Transverse colon (tissue), 3 donors: Measurements from ENCODE around the gene TRAPPC10.
"Not testable (repeated sequence)": the region's sequence is repeated elsewhere in the genome, so short reads cannot be mapped to it uniquely, and the experiment has no call there.

Experiments
- POLR2A ChIP-seq: fragments of 450-650 bp; IDR thresholded peaks from one replicate; pipeline ENCODE4 v1.6.1; 2016; ENCODE audit warnings: antibody characterized with exemption, mild to moderate bottlenecking, moderate library complexity
- TF ChIP-seq, protein P1 (sequence below), 5 experiments: fragments of 200-600 bp in 3 of 5; fragments of 450-650 bp in 2 of 5; sonication (generic) in 3 of 5; IDR thresholded peaks; 1 replicate in 2 of 5; 2 replicates in 3 of 5; pipeline ENCODE4 v1.5.1; 2016 to 2017; ENCODE audit warnings: antibody characterized with exemption in 5 of 5, inconsistent platforms in 3 of 5, mild to moderate bottlenecking in 2 of 5, moderate library complexity in 1 of 5

DNA sequence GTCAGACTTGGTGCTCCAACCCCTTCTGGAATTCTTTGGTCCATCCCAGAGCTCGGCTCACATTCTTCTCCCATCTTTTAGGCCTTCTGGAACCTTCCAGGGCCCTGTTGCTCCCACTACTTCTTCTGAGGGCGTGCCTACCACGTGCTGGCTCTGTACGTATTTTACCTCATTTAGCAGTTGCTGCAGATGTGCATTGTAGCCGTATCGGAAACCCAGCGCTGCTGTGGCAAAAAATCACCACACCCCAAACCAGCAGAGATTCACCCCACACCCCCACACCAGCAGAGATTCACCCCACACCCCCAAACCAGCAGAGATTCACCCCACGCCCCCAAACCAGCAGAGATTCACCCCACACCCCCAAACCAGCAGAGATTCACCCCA lies 143.9 kb downstream of the TRAPPC10 start:
- TF ChIP-seq, protein P1, sequence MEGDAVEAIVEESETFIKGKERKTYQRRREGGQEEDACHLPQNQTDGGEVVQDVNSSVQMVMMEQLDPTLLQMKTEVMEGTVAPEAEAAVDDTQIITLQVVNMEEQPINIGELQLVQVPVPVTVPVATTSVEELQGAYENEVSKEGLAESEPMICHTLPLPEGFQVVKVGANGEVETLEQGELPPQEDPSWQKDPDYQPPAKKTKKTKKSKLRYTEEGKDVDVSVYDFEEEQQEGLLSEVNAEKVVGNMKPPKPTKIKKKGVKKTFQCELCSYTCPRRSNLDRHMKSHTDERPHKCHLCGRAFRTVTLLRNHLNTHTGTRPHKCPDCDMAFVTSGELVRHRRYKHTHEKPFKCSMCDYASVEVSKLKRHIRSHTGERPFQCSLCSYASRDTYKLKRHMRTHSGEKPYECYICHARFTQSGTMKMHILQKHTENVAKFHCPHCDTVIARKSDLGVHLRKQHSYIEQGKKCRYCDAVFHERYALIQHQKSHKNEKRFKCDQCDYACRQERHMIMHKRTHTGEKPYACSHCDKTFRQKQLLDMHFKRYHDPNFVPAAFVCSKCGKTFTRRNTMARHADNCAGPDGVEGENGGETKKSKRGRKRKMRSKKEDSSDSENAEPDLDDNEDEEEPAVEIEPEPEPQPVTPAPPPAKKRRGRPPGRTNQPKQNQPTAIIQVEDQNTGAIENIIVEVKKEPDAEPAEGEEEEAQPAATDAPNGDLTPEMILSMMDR (IDR thresholded peaks at IDR 0.05): not testable (repeated sequence)
- not testable (repeated sequence) for TF ChIP-seq POLR2A
